Cortex of kidney (tissue), 1 donor: ENCODE results near the gene USP30.

ENCODE experiments used
- DNase-seq: peaks from one replicate; lab custom pipeline; 2025; lab: John Stamatoyannopoulos, UW

USP30 gene

GRCh38 chr12:109126784-109127183 lies 74.4 kb downstream of the USP30 start:
- no peak for DNase-seq

- no peak for DNase-seq
Observed at GRCh38 chr12:109127533-109128242, 75.3 kb downstream of the USP30 start.

GRCh38 chr12:109130297-109131153 lies 78.1 kb downstream of the USP30 start:
- no peak for DNase-seq

- no peak for DNase-seq
Observed at GRCh38 chr12:109131154-109132050, 79.0 kb downstream of the USP30 start.

GRCh38 chr12:109134186-109134917 lies 82.0 kb downstream of the USP30 start:
- no peak for DNase-seq

GRCh38 chr12:109137055-109137454 lies 84.7 kb downstream of the USP30 start:
- DNase-seq: no peak
